Smooth muscle cell of the coronary artery (primary cell): ENCODE results near the gene OR5AL1. TPM values are rescaled to one million over a fixed set of nuclear protein-coding genes. Genes with fewer than 3 reads are reported as not detected.

Source experiments
- total RNA-seq: library from RNA; depleted of rRNA; stranded (reverse); fragments of >200 nt; gene quantifications from 2 replicates; pipeline ENCODE4 v1.2.3, GENCODE V29; 2014; ENCODE audit warnings: low replicate concordance

OR5AL1 gene
- total RNA-seq: not detected in 2 replicates

GRCh38 chr11:56412396-56412795, at the start of gene OR5AL1:
TSS of gene OR5AL1 (plus strand) at chr11:56412696.

GRCh38 chr11:56375324-56375723, 37.2 kb upstream of the OR5AL1 start, which contains the start of gene OR8U1:
TSS of gene OR8U1 (plus strand) at chr11:56375624. CDS start at chr11:56375624, 0 bp downstream.

Other genes starting within 250 kb of the OR5AL1 start
- not detected in 2 replicates for gene OR5J2, start 236.1 kb upstream of the OR5AL1 start, total RNA-seq
- not detected in 2 replicates for gene OR5T2, start 178.4 kb upstream of the OR5AL1 start, total RNA-seq
- not detected in 2 replicates for gene OR5T3, start 160.4 kb upstream of the OR5AL1 start, total RNA-seq
- not detected in 2 replicates for gene OR5T1, start 138.5 kb upstream of the OR5AL1 start, total RNA-seq
- not detected in 2 replicates for gene OR8H1, start 120.4 kb upstream of the OR5AL1 start, total RNA-seq
- gene OR8K3, start 97.6 kb upstream of the OR5AL1 start, total RNA-seq: not detected in 2 replicates
- not detected in 2 replicates for gene OR8K1, start 66.7 kb upstream of the OR5AL1 start, total RNA-seq
- gene OR8J1, start 58.4 kb upstream of the OR5AL1 start, total RNA-seq: not detected in 2 replicates
- not detected in 2 replicates for gene OR8U1, start 37.1 kb upstream of the OR5AL1 start, total RNA-seq
- gene OR5M3, start 60.7 kb downstream of the OR5AL1 start, total RNA-seq: not detected in 2 replicates
- not detected in 2 replicates for gene OR5M8, start 78.7 kb downstream of the OR5AL1 start, total RNA-seq
- not detected in 2 replicates for gene OR5M11, start 130.6 kb downstream of the OR5AL1 start, total RNA-seq
- not detected in 2 replicates for gene OR5M10, start 165.0 kb downstream of the OR5AL1 start, total RNA-seq
- not detected in 2 replicates for gene OR5M1, start 202.2 kb downstream of the OR5AL1 start, total RNA-seq
- gene OR5AP2, start 229.7 kb downstream of the OR5AL1 start, total RNA-seq: not detected in 2 replicates